ENCODE results near the gene TEAD4. TPM values are rescaled to one million over a fixed set of nuclear protein-coding genes. Genes with fewer than 3 reads are reported as not detected.

Gene TEAD4
- total RNA-seq, 2 donors from 2014 or later: 10.7 to 15.8 TPM

DNA sequence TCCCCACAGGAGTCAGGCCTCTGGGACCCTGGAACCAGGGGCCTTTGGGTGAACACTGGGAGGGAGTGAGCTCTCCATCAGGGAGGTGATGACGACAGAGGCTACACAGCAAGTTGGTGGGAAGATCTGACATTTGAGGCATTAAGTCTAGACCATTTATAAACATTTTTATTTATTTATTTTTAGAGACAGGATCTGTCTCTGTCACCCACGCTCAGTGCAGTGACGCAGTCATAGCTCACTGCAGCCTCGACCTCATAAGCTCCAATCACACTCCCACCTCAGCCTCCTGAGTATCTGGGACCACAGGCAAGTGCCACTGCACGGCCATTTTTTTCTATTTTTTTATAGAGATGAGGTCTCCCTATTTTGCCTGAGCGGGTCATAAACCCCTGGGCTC, 53.6 kb downstream of the TEAD4 start:
- Histone ChIP-seq H3K27ac (no peak overlapping the region), H3K36me3 (no peaks in the 10 kb centered on the region), H3K4me1 (no peaks in the 10 kb centered on the region), H3K9ac (ENCODE audit: low read depth in 2 of 2, low read length in 2 of 2) (no peak overlapping the region), H3K9me3 (no peaks in the 10 kb centered on the region), H3K4me3 (no peak overlapping the region), H3K27me3 (no peaks in the 10 kb centered on the region)
- no peak for DNase-seq
- no peak for TF ChIP-seq CTCF (IDR thresholded peaks at IDR 0.05)
- intact Hi-C loops (cut with DNase I): no loop called here

DNA sequence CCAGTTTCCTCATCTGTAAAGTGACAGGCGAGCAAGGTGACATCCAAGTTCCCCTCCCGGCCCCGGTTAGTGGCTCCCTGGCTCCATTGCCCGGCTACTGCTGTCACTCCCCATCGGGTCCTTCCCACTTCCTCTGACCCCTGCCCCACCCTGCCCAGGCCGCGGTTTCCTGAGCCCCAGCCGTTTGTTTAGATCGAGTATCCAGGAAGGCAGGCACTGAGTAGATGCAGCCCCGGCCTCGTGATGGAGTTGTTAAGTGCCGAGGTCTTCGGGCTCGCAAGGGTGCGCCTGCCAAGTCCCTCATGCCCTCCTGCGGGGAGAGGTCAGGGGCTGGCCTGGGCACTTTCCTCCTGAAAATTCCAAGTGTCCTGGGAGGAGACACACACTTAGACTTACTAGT, 55.4 kb downstream of the TEAD4 start:
- Histone ChIP-seq H3K4me1 (no peaks in the 10 kb centered on the region), H3K27me3 (no peaks in the 10 kb centered on the region), H3K27ac (no peak overlapping the region), H3K36me3 (no peaks in the 10 kb centered on the region), H3K9me3 (no peaks in the 10 kb centered on the region), H3K9ac (ENCODE audit: low read depth in 2 of 2, low read length in 2 of 2) (no peak overlapping the region), H3K4me3 (no peak overlapping the region)
- TF ChIP-seq CTCF (IDR thresholded peaks at IDR 0.05): no peak
- intact Hi-C loops (cut with DNase I): no loop called here
- no peak for DNase-seq

DNA sequence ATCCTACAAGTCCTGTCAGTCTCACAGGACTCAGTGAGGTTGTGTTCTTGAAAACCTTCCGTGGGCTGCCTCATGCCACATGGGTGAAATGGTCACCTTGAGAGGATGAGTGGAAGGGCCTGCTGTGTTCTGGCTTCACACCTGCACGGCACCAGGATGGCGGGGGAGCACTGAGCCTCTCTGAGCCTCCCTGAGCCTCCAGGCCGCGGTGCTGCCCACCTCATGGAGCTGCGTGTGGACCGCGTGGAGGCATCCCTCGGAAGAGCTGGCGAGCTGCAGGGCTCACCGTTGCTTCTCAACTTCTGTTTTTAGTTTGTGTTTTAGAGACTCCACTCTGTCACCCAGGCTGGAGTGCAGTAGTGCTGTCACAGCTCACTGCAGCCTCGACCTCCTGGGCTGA, 56.2 kb downstream of the TEAD4 start:
- no peak overlapping the region for H3K27ac ChIP-seq

DNA sequence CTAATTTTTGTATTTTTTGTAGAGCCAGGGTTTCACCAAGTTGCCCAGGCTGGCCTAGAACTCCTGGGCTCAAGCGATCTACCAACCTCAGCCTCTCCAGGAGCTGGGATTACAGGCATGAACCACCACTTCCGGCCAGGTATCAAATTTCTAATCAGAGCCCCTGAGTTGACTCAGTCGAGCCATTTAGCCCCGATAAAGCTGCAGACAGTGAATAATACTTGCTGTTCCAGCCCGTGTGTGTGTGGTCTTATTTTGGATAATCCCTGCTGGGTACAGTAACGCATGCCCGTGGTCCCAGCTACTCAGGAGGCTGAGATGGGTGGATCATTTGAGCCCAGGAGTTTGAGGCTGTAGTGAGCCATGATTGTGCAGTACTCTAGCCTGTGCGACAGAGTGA, 57.0 kb downstream of the TEAD4 start:
- Histone ChIP-seq H3K36me3 (no peaks in the 10 kb centered on the region), H3K9me3 (no peaks in the 10 kb centered on the region), H3K4me1 (no peaks in the 10 kb centered on the region), H3K27ac (no peak overlapping the region), H3K27me3 (no peaks in the 10 kb centered on the region), H3K4me3 (no peak overlapping the region), H3K9ac (ENCODE audit: low read depth in 2 of 2, low read length in 2 of 2) (no peak overlapping the region)
- no peak for DNase-seq
- no peak for TF ChIP-seq CTCF (IDR thresholded peaks at IDR 0.05)
- intact Hi-C loops (cut with DNase I): no loop called here

More for the DNA sequence above, 56.2 kb downstream of the TEAD4 start:
- Histone ChIP-seq H3K4me1 (no peaks in the 10 kb centered on the region), H3K36me3 (no peaks in the 10 kb centered on the region), H3K27me3 (no peaks in the 10 kb centered on the region), H3K9me3 (no peaks in the 10 kb centered on the region), H3K4me3 (no peak overlapping the region), H3K9ac (ENCODE audit: low read depth in 2 of 2, low read length in 2 of 2) (no peak overlapping the region)
- intact Hi-C loops (cut with DNase I): no loop called here
- no peak for DNase-seq
- TF ChIP-seq CTCF (IDR thresholded peaks at IDR 0.05): no peak

GRCh38 chr12:3017281-3017680, 58.1 kb downstream of the TEAD4 start:
- no peaks in the 10 kb centered on the region for H3K9me3 ChIP-seq
- H3K27me3 ChIP-seq: no peaks in the 10 kb centered on the region
- intact Hi-C loops (cut with DNase I): no loop called here
- no peak overlapping the region for H3K27ac ChIP-seq
- H3K4me1 ChIP-seq: no peaks in the 10 kb centered on the region
- no peak for DNase-seq
- H3K4me3 ChIP-seq: no peak overlapping the region
- H3K36me3 ChIP-seq: no peaks in the 10 kb centered on the region
- TF ChIP-seq CTCF (IDR thresholded peaks at IDR 0.05): no peak
- no peak overlapping the region for H3K9ac ChIP-seq (ENCODE audit: low read depth in 2 of 2, low read length in 2 of 2)
